ENCODE data around the gene EXOC6.

Gene EXOC6

DNA sequence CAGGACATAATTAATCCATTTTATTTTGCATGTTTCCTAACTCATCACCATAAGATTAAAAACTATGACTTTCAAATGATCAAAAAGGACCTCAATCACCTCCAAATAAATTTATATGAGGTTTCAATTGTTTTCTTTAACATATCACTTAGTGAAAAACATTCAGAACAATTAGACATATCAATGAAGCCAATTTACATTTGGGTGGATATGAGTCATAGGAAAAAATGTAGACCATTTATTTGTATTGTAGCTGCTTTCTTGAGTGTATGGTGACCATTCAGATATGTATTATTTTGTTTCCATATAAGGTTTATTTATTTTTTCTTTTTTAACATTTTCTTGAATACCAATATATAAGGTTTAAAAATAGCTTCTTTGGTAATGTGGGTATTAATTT lies 13.3 kb upstream of the EXOC6 start:
- DNase-seq: no peak

- no peak for DNase-seq
Observed at GRCh38 chr10:92837456-92837855, 10.9 kb upstream of the EXOC6 start.

DNA sequence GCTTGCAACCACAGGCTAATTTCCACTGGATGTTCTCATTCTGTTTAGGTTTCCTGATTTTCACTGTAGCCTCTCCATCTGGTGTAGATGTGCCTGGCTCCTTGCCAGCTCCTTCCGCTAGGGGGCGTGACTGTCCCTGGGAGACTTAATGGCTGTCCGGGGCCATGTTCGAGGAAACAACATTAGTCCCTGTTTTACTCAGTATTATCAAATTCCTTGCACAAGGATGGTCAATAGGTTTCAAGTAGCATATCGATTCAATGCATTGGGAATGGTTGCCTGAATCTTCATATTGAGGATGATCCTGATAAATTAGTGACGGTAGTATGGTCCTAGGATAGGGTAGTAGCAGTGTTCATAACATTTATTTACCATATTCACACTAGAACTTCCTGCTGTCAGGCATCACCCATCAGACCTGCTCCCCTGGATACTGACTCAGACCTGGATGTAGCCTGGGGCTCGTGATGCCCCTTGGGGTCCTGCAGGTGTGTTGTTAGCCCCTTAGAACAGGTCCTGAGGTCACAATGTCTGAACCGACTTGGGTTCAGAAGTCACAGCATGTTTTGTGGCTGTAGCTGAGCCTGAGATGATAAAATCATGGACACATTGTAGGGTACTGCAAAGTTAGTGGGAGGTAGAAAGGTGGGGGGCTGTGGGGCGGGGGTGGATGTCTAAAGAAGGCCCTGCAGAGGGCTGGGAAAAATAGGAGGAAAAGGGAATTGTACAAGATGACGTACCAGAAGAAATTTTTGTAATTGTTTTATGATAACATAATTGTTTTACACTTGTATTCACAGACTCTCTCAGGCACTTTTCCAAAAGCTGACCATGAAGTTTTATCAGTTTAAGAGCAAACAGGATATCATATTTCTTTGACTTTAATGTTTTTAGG lies 8.9 kb upstream of the EXOC6 start:
- peak; percentile 9 to 44 for DNase-seq

DNA sequence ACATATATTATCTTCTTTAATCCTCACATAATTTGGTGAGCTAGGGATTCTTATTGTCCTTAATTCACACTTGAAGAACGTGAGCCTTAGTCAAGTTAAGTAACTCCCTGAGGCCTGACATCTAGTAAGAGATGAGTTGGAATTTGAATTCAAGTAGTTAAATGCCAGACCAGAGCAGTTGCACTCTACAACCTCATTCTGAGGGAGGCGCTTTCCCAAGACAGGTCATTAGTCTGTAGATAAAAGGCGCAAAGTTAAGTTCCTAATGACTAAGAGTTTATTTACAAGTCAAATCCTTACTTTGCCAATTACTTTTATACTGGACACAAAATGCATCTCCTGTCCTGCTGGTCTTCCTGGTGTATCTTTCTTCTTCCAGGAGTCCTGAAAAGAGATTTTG lies 3.6 kb upstream of the EXOC6 start:
- DNase-seq: no peak

DNA sequence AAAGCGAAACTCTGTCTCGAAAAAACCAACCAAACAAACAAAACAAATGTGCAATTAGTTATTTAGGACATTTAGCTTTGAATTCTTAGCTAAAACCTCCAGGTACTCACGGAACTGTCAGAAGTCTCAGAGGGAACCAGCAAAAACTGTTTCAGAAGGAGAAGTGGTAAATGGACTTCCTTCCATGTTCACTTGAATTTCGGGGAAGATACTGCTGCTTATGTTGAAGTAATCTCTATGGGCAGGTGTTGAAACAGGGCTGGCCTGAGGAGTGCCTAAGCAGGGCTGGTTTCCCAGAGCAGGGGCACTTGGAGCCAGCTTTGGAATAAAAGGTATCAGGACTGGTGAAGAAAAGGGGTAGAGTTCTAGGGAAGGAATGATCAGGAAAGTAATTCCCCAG lies 2.4 kb upstream of the EXOC6 start:
- no peak for DNase-seq

DNA sequence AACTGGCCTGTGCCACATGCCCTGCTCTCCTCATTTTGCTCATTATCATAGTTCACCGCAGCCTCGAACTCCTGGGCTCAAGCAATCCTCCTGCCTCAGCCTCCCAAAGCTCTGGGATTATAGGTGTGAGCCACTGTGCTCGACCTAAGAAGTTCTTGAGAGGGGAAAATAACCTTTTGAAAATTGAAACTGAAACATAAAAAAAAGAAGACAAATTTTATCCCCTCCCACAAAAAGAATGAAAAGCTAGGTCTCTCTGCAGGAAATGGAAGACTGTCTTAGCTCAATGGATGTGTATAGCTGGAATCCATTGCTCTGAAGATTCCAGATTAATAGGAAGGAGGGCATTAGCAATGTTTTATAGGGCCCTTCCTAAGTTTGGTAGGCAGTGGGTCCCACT lies 2.0 kb upstream of the EXOC6 start:
- DNase-seq: no peak

- no peak for DNase-seq
Observed at GRCh38 chr10:92846854-92847201, 1.5 kb upstream of the EXOC6 start.

- DNase-seq: no peak
Observed at GRCh38 chr10:92847202-92847864, 987 bp upstream of the EXOC6 start.

- DNase-seq: no peak
Observed at GRCh38 chr10:92848037-92848440, 281 bp upstream of the EXOC6 start.

- DNase-seq: no peak
Observed at GRCh38 chr10:92849234-92849525, 860 bp downstream of the EXOC6 start.

DNA sequence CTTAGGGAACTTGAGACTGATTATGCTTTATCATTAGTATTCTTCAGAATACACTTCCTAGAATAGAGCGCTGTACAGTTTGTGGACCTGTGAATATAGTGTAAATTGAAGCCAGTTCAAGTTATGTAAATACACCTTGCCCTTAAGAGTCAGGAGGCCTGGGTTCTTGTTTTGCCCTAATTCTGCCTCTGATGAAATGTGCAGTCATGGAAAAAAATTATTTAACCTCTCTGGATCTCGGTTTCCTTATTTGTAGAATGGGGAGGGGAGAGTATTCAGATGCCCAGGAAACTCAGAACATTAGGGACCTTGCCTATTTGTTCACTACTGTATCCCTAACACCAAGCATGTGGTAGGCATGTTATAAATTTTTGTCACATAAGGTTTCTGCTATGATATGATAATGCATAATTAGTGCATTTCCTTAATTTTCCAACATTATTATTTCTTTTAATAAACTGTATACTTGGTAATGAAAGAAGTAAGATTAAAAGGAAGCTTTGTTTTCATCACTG lies 1.3 kb downstream of the EXOC6 start:
- no peak for DNase-seq

GRCh38 chr10:92850185-92850584 lies 1.9 kb downstream of the EXOC6 start:
- no peak for DNase-seq

GRCh38 chr10:92851003-92851402 lies 2.7 kb downstream of the EXOC6 start:
- no peak for DNase-seq

GRCh38 chr10:92855560-92855959 lies 7.2 kb downstream of the EXOC6 start:
- DNase-seq: no peak

DNA sequence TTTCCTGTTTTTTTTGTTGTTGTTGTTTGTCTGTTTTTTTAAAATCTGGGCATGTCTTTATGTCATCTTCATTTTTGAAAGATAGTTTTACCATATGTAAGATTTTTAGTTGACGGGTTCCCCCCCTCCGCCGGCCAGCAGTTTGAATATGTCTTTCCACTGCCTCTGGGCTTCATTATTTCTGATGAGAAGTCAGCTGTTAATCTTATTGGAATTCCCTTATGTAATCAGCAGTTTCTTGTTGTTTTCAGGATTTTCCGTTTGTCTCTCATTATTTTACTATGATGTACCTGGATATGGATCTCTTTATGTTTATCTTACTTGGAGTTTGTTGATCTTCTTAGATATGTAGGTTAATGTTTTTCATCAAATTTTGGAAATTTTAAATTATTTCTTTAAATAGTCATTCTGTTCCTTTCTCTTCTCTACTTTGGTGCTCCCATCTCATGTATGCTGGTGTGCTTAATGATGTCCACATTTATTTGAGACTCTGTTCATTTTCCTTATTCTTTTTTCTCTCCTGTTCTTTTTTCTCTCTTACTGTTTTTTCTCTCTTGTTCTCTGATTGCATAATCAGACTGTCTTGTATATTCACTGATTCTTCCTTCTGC lies 9.7 kb downstream of the EXOC6 start:
- DNase-seq: no peak

DNA sequence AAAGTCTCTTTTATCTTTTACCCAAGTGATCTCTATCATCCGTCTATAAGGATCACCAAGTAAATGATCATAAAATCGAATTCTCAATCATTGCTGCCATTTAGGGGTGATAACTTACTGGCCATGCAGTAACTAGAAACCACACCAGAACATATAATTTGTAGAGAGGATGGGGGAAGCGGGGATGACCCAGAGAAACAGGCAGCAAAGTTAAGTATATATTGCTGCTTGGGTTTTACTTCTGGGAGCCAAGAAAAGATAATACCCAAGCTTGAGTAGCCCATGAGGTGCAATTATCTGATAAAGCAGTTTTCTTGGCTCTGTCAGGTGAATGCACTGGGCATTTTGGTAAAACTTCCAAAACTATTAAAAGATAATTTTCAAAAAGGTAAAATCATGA lies 18.9 kb downstream of the EXOC6 start:
- DNase-seq: no peak

GRCh38 chr10:92868036-92868435 lies 19.7 kb downstream of the EXOC6 start:
- DNase-seq: no peak

DNA sequence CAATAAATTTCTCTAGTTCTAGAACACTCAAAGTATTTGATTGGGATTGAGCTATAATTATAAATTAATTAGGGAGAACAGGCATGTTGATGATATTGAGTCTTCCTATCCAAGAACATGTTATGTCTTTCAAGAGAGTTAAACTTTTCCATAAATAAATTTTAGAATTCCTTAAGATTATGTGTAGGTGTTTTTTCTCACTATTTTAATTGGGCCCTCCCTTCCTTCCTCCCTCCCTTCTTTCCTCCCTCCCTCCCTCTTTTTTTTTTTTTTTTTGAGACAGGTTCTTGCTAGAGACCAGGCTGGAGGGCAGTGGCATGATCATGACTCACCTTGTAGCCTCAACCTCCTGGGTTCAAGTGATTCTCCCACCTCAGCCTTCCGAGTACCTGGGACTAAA lies 20.2 kb downstream of the EXOC6 start:
- no peak for DNase-seq

- DNase-seq: no peak
Observed at GRCh38 chr10:92873029-92873428, 24.7 kb downstream of the EXOC6 start.

GRCh38 chr10:92876509-92877036 lies 28.3 kb downstream of the EXOC6 start:
- no peak for DNase-seq

DNA sequence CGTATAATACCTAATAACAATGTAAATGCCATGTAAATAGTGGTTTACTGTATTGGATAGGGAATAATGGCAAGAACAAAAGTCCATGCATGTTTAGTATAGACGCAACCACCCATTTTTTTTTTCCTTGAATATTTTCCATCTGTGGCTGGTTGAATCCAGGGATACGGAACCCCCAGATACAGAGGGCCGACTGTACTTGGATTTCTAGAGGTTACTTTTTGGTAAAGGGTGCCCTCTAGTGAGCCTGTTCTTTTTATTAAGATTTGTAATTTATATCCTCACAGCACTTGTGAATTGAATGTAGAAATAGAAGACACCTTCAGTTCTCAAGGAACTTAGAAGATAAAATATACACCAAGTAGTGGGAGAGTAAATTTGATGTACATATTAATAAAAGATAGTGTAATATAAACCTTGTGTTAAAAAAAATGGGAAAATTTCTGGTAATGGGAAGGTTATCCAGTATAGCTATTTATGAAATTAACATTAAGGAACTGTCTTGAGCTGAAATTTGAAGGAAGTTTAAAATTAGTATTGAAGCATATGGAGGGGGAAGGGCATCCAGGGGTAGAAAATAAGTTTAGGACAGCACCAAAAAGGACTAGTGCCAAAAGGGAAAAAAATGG lies 32.0 kb downstream of the EXOC6 start:
- DNase-seq: no peak

DNA sequence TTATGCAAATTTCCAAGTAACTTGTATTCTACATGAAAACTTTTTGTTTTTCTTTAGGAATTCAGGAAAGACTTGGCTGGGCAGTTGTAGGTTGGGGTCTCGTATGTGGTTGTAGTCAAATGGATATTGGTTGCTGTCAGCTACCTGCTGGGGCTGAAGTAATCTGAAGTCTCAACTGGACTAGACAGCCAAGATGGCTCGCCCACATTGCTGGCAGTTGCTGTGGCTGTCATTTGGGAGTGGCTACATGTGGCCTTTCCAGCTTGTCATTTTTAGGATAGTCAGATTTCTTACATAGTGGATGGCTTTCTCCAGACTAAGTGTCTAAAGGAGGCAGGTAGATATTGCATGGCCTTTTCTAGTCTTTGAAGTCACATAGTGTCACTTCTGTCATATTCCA lies 32.6 kb downstream of the EXOC6 start:
- DNase-seq: no peak

DNA sequence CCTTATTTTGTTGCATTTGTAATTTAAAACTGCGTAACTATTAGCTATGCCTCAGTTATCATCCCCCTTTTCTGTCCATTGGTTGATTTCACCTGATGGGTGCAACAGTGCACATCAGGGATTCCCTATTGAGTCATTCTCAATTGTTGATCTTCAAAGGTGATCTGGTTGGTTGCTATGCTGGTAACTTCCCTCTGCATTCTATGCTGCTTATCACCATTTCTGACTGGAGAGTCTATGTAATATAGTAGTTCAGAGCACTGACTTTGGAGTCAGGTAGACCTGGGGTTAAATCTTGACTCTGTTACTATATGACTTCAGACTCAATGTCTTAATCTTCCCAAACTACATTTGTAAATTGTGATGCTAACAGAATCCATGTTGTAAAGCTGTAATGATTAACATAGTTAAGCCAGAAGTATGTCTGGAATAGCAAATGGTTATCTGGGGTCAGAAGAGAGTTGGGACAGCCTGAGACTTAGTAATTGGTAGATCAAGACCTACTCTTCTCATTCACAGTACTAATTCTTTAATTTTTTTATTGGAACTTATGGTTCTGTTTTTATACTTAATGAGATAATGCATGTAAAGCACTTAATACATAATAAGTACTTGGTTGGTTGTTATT lies 38.1 kb downstream of the EXOC6 start:
- no peak for DNase-seq

Data from stimulated activated CD4-positive, alpha-beta T cell treated with anti-CD3 and anti-CD28 coated beads, Interleukin-4, amount 100 ng/mL, for 4 hours (primary cell).